ENCODE results near the gene RALGPS1. TPM values are rescaled to one million over a fixed set of nuclear protein-coding genes. Genes with fewer than 3 reads are reported as not detected.

RALGPS1 gene
- polyA plus RNA-seq, 1 experiment = 1.7 TPM

GRCh38 chr9:127210851-127211730 lies 296.5 kb downstream of the RALGPS1 start:
- ChIA-PET CTCF (interaction anchor here (1.0 to 1.6 kb wide), 7 partner anchors 10 to 271 kb away, joined by 3 to 6 read pairs (median 4); no protein-coding TSS in a partner anchor), POLR2A (no interaction called here)

GRCh38 chr9:127211983-127212382 lies 297.4 kb downstream of the RALGPS1 start:
- DNase-seq (ENCODE audit: low read depth) = no peak
- H3K27me3 ChIP-seq (ENCODE audit: control insufficient read depth, insufficient read depth, low read length) = peaks cover 6% of the 10 kb centered on the region
- no peaks in the 10 kb centered on the region for H3K36me3 ChIP-seq (ENCODE audit: control insufficient read depth, insufficient read depth, low read length)
- POLR2A ChIA-PET = no interaction called here
- no peak overlapping the region for H3K4me3 ChIP-seq (ENCODE audit: low read depth, low read length)
- CTCF ChIA-PET = interaction anchor here (1.0 to 1.4 kb wide), 4 partner anchors 10 to 182 kb away, joined by 3 to 6 read pairs (median 4); no protein-coding TSS in a partner anchor
- no peak for TF ChIP-seq CTCF (IDR thresholded peaks at IDR 0.05; ENCODE audit: insufficient read depth, low read depth, low read length)

More at GRCh38 chr9:127210851-127211730, 296.5 kb downstream of the RALGPS1 start:
- DNase-seq (ENCODE audit: low read depth) = no peak
- Histone ChIP-seq H3K27me3 (ENCODE audit: control insufficient read depth, insufficient read depth, low read length) (peaks cover 7% of the 10 kb centered on the region), H3K36me3 (ENCODE audit: control insufficient read depth, insufficient read depth, low read length) (no peaks in the 10 kb centered on the region), H3K4me3 (ENCODE audit: low read depth, low read length) (no peak overlapping the region)
- no peak for TF ChIP-seq CTCF (IDR thresholded peaks at IDR 0.05; ENCODE audit: insufficient read depth, low read depth, low read length)

- POLR2A ChIA-PET = interaction anchor here (0.6 kb wide), 1 partner anchor 119 kb away, joined by 6 read pairs; no protein-coding TSS in a partner anchor
- Histone ChIP-seq H3K4me3 (ENCODE audit: low read depth, low read length) (no peak overlapping the region), H3K27me3 (ENCODE audit: control insufficient read depth, insufficient read depth, low read length) (peaks cover 6% of the 10 kb centered on the region), H3K36me3 (ENCODE audit: control insufficient read depth, insufficient read depth, low read length) (no peaks in the 10 kb centered on the region)
- no peak for TF ChIP-seq CTCF (IDR thresholded peaks at IDR 0.05; ENCODE audit: insufficient read depth, low read depth, low read length)
- DNase-seq (ENCODE audit: low read depth) = no peak
- CTCF ChIA-PET = interaction anchor here (1.0 to 3.2 kb wide), 6 partner anchors 11 to 248 kb away, joined by 3 to 22 read pairs (median 8); no protein-coding TSS in a partner anchor
Measured at GRCh38 chr9:127212453-127212852, 297.9 kb downstream of the RALGPS1 start.

- ChIA-PET POLR2A (no interaction called here), CTCF (interaction anchor here (0.9 to 3.2 kb wide), 9 partner anchors 9 to 274 kb away, joined by 3 to 22 read pairs (median 9); no protein-coding TSS in a partner anchor)
- H3K27me3 ChIP-seq (ENCODE audit: control insufficient read depth, insufficient read depth, low read length) = peaks cover 7% of the 10 kb centered on the region
- DNase-seq (ENCODE audit: low read depth) = no peak
- no peak overlapping the region for H3K4me3 ChIP-seq (ENCODE audit: low read depth, low read length)
- no peaks in the 10 kb centered on the region for H3K36me3 ChIP-seq (ENCODE audit: control insufficient read depth, insufficient read depth, low read length)
- no peak for TF ChIP-seq CTCF (IDR thresholded peaks at IDR 0.05; ENCODE audit: insufficient read depth, low read depth, low read length)
Measured at GRCh38 chr9:127213859-127214258, 299.3 kb downstream of the RALGPS1 start.

Data from BJ (cell line).